Body of pancreas (tissue), 4 donors: ENCODE data around the gene KIF15.

Experiments used
- POLR2A ChIP-seq, 3 donors: fragments of 450-650 bp; IDR thresholded peaks; one replicate each; pipeline ENCODE4 v1.6.1; 2016; ENCODE audit warnings: antibody characterized with exemption in 3 of 3, mild to moderate bottlenecking in 2 of 3
- TF ChIP-seq, protein P1 (sequence below), 7 experiments: fragments of 450-650 bp in 4 of 7; fragments of 200-600 bp in 3 of 7; sonication (generic) in 3 of 7; IDR thresholded peaks; one replicate each; pipeline ENCODE4 v1.5.1; 2016 to 2019; ENCODE audit warnings: antibody characterized with exemption in 7 of 7

GRCh38 chr3:44782891-44783290 lies 21.3 kb downstream of the KIF15 start:
- TF ChIP-seq, protein P1, sequence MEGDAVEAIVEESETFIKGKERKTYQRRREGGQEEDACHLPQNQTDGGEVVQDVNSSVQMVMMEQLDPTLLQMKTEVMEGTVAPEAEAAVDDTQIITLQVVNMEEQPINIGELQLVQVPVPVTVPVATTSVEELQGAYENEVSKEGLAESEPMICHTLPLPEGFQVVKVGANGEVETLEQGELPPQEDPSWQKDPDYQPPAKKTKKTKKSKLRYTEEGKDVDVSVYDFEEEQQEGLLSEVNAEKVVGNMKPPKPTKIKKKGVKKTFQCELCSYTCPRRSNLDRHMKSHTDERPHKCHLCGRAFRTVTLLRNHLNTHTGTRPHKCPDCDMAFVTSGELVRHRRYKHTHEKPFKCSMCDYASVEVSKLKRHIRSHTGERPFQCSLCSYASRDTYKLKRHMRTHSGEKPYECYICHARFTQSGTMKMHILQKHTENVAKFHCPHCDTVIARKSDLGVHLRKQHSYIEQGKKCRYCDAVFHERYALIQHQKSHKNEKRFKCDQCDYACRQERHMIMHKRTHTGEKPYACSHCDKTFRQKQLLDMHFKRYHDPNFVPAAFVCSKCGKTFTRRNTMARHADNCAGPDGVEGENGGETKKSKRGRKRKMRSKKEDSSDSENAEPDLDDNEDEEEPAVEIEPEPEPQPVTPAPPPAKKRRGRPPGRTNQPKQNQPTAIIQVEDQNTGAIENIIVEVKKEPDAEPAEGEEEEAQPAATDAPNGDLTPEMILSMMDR (IDR thresholded peaks at IDR 0.05) = no peak
- TF ChIP-seq POLR2A (IDR thresholded peaks at IDR 0.05) = no peak
